Hepatocyte (in vitro differentiated cells): Measurements from ENCODE around the gene TTC23. TPM values are rescaled to one million over a fixed set of nuclear protein-coding genes. Genes with fewer than 3 reads are reported as not detected.

Experiments
- DNase-seq: peaks from one replicate; pipeline ENCODE4 v3.0.0-alpha.2; 2016; ENCODE audit warnings: low spot score
- H2AFZ ChIP-seq: fragments of 200-600 bp; sonication (generic); 2 replicates; pipeline ENCODE4 v1.6.0; 2016; ENCODE audit warnings: antibody characterized with exemption, mild to moderate bottlenecking
- H3K27ac ChIP-seq: fragments of 200-600 bp; sonication (generic); 2 replicates; pipeline ENCODE4 v1.5.1; 2016; ENCODE audit warnings: mild to moderate bottlenecking
- H3K27me3 ChIP-seq: fragments of 200-600 bp; sonication (generic); 2 replicates; pipeline ENCODE4 v1.6.1; 2016
- H3K36me3 ChIP-seq: fragments of 200-600 bp; sonication (generic); replicated peaks from 2 replicates; pipeline ENCODE4 v1.5.1; 2016; ENCODE audit warnings: low read depth; ENCODE audit not compliant: insufficient read depth
- H3K4me1 ChIP-seq: fragments of 200-600 bp; sonication (generic); 2 replicates; pipeline ENCODE4 v1.5.1; 2016; ENCODE audit warnings: mild to moderate bottlenecking, moderate library complexity; ENCODE audit not compliant: insufficient read depth
- H3K4me2 ChIP-seq: fragments of 200-600 bp; sonication (generic); 2 replicates; pipeline ENCODE4 v1.6.0; 2016
- H3K4me3 ChIP-seq: fragments of 200-600 bp; sonication (generic); 2 replicates; pipeline ENCODE4 v1.5.1; 2016; ENCODE audit warnings: mild to moderate bottlenecking
- H3K79me2 ChIP-seq: fragments of 200-600 bp; sonication (generic); 2 replicates; pipeline ENCODE4 v1.6.0; 2017; ENCODE audit warnings: mild to moderate bottlenecking
- H3K9me2 ChIP-seq: fragments of 200-600 bp; sonication (generic); replicated peaks from 2 replicates; pipeline ENCODE4 v1.6.0; 2017; ENCODE audit warnings: mild to moderate bottlenecking; ENCODE audit not compliant: insufficient read depth
- H3K9me3 ChIP-seq: fragments of 200-600 bp; sonication (generic); 2 replicates; pipeline ENCODE4 v1.5.1; 2016; ENCODE audit warnings: low read depth, mild to moderate bottlenecking
- H4K20me1 ChIP-seq: fragments of 200-600 bp; sonication (generic); 2 replicates; pipeline ENCODE4 v1.6.0; 2016; ENCODE audit warnings: mild to moderate bottlenecking; ENCODE audit not compliant: insufficient read depth, poor library complexity, severe bottlenecking
- EZH2 ChIP-seq: fragments of 200-600 bp; sonication (generic); IDR thresholded peaks from 2 replicates; pipeline ENCODE4 v1.6.1; 2016; ENCODE audit warnings: antibody characterized with exemption, mild to moderate bottlenecking, borderline replicate concordance
- EZH2phosphoT487 ChIP-seq: fragments of 200-600 bp; sonication (generic); IDR thresholded peaks from one replicate; pipeline ENCODE4 v1.6.1; 2018; ENCODE audit warnings: antibody characterized with exemption, mild to moderate bottlenecking, low read depth, moderate library complexity; ENCODE audit not compliant: unreplicated experiment, severe bottlenecking
- WGBS: methylation state at CpG from one replicate; pipeline ENCODE4 v1.1.6; 2016; ENCODE audit warnings: low lambda C conversion rate; ENCODE audit errors: missing lambda C conversion rate; 5-methylcytosine and 5-hydroxymethylcytosine counted together
- polyA plus RNA-seq: library from polyadenylated mRNA; unstranded; fragments of >200 nt; fragmentation: Nextera tagmentation; extraction: Ambion mirVana; gene quantifications from 2 replicates; pipeline ENCODE4 v1.2.1, GENCODE V29; 2016
- total RNA-seq: library from RNA; depleted of rRNA; stranded (reverse); fragments of >200 nt; gene quantifications from 2 replicates; pipeline ENCODE4 v1.2.3, GENCODE V29; 2014
- TF ChIP-seq, protein P1 (sequence below): fragments of 200-600 bp; sonication (generic); IDR thresholded peaks from 2 replicates; pipeline ENCODE4 v1.5.1; 2016; ENCODE audit warnings: antibody characterized with exemption, mild to moderate bottlenecking; ENCODE audit not compliant: poor library complexity

TTC23 gene
- total and polyA plus RNA-seq, 2 experiments from 2014 or later = 31.3 to 46.3 TPM

DNA sequence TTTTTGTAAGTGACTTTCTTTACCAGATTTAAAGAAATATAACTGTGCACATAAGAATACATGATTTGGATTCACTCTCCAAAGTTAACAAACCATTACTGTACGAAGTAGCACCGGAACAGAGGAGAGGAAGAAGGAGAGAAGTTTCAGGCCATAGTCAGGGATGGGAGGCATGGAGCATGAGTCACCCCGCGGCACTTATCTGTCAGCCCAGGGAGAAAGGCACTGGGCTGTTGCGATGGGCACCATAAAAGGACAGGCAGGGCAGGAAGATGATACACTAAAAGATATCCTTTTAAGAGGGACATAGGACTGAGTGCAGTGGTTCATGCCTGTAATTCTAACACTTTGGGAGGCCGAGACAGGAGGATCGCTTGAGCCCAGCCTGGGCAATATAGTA lies 37.0 kb downstream of the TTC23 start:
- Histone ChIP-seq H3K9me3 (no peaks in the 10 kb centered on the region), H2AFZ (no peak overlapping the region), H3K27me3 (no peaks in the 10 kb centered on the region), H4K20me1 (no peaks in the 10 kb centered on the region), H3K4me2 (no peak overlapping the region), H3K36me3 (no peaks in the 10 kb centered on the region), H3K4me3 (no peak overlapping the region), H3K4me1 (no peaks in the 10 kb centered on the region), H3K79me2 (no peaks in the 10 kb centered on the region), H3K9me2 (no peaks in the 10 kb centered on the region), H3K27ac (no peak overlapping the region)
- DNase-seq = peak; percentile 36
- 92% methylated on average over 7 of the region's 7 CpGs for WGBS
- TF ChIP-seq, protein P1, sequence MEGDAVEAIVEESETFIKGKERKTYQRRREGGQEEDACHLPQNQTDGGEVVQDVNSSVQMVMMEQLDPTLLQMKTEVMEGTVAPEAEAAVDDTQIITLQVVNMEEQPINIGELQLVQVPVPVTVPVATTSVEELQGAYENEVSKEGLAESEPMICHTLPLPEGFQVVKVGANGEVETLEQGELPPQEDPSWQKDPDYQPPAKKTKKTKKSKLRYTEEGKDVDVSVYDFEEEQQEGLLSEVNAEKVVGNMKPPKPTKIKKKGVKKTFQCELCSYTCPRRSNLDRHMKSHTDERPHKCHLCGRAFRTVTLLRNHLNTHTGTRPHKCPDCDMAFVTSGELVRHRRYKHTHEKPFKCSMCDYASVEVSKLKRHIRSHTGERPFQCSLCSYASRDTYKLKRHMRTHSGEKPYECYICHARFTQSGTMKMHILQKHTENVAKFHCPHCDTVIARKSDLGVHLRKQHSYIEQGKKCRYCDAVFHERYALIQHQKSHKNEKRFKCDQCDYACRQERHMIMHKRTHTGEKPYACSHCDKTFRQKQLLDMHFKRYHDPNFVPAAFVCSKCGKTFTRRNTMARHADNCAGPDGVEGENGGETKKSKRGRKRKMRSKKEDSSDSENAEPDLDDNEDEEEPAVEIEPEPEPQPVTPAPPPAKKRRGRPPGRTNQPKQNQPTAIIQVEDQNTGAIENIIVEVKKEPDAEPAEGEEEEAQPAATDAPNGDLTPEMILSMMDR = no peak
- TF ChIP-seq EZH2 (no peak), EZH2phosphoT487 (no peak)

DNA sequence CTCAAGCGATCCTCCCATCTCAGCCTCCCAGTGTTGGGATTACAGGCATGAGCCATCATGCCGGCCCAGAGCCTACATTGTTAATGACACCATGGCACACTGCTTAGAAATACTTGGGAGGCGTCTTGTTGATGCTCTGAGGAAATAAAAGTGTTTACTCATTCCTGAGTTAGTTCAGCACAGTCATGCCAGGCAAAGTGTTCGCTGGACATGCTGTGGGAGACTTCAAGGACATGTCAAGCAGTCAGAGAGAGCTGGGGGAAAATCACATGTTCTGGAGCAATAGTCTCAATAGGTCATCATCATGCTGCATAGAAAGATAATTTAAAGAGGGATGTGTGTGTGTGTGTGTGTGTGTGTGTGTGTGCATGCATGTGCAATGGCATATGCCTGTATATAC lies 37.5 kb downstream of the TTC23 start:
- Histone ChIP-seq H3K4me2 (no peak overlapping the region), H3K4me3 (no peak overlapping the region), H3K79me2 (no peaks in the 10 kb centered on the region), H3K36me3 (no peaks in the 10 kb centered on the region), H3K27me3 (no peaks in the 10 kb centered on the region), H2AFZ (no peak overlapping the region), H3K9me3 (no peaks in the 10 kb centered on the region), H3K27ac (peak overlapping the region; percentile 46), H3K9me2 (no peaks in the 10 kb centered on the region), H4K20me1 (no peaks in the 10 kb centered on the region), H3K4me1 (no peaks in the 10 kb centered on the region)
- 81% methylated on average over 4 of the region's 4 CpGs for WGBS
- peak; percentile 13 for DNase-seq
- TF ChIP-seq EZH2 = no peak
- TF ChIP-seq, protein P1 = no peak
- TF ChIP-seq EZH2phosphoT487 = no peak

DNA sequence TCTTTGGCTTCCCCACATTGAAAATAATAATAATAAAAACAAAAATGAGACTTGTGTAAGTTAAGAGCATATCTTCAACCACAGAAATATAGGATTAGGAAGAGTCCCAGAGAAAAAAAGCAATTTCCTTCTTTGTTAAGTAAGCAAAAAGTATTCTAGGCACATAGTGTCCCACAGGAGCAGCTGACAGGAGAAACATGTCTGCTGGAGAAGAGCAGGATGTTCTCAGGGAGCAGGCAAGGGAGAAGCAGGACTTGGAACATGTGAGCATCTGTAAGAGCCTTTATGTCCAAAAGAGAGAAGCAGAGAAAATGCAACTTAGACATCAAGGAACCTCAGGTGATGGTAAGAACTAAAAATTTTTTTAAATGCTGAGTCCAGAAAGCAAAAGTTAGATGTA lies 39.0 kb downstream of the TTC23 start:
- H3K4me1 ChIP-seq = no peaks in the 10 kb centered on the region
- no peaks in the 10 kb centered on the region for H4K20me1 ChIP-seq
- no peak overlapping the region for H3K4me3 ChIP-seq
- no peaks in the 10 kb centered on the region for H3K27me3 ChIP-seq
- no peaks in the 10 kb centered on the region for H3K36me3 ChIP-seq
- no peaks in the 10 kb centered on the region for H3K79me2 ChIP-seq
- H2AFZ ChIP-seq = no peak overlapping the region
- DNase-seq = no peak
- TF ChIP-seq, protein P1 = no peak
- TF ChIP-seq EZH2phosphoT487 (no peak), EZH2 (no peak)
- H3K9me2 ChIP-seq = no peaks in the 10 kb centered on the region
- H3K9me3 ChIP-seq = no peaks in the 10 kb centered on the region
- H3K4me2 ChIP-seq = no peak overlapping the region
- H3K27ac ChIP-seq = peak overlapping the region; percentile 15

DNA sequence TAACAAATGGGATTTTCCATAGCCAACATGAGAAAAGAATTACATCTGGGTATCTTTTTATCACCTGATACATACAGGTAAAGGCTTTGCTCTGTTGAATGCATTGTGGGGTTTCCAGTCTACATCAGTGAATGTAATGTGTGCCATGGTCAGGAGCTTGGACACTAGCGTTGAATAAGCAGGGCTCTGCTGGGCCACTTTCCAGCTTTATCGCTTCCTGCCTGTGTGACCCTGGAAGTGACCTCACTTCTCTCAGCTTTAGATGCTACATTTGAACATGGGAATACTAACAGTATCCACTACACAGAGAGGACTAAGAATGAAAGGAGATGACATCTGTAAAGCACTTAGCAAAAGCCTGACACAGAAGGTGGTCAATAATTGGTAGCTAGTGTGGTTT lies 40.1 kb downstream of the TTC23 start:
- Histone ChIP-seq H3K4me2 (no peak overlapping the region), H4K20me1 (no peaks in the 10 kb centered on the region), H3K4me3 (no peak overlapping the region), H3K27me3 (no peaks in the 10 kb centered on the region), H3K27ac (no peak overlapping the region), H3K9me3 (no peaks in the 10 kb centered on the region), H3K79me2 (no peaks in the 10 kb centered on the region), H2AFZ (no peak overlapping the region), H3K4me1 (no peaks in the 10 kb centered on the region), H3K36me3 (no peaks in the 10 kb centered on the region), H3K9me2 (no peaks in the 10 kb centered on the region)
- no peak for DNase-seq
- TF ChIP-seq EZH2phosphoT487 (no peak), EZH2 (no peak)
- TF ChIP-seq, protein P1 = no peak
- WGBS = 89% methylated on average over 2 of the region's 2 CpGs
